Naive B cell (primary cell): Measurements from ENCODE around the gene HNRNPC. TPM values are rescaled to one million over a fixed set of nuclear protein-coding genes. Genes with fewer than 3 reads are reported as not detected.
A peak's percentile ranks its signal among the peaks of the same experiment; 100 is the strongest.

ENCODE experiments used
- ATAC-seq, 2 donors: fragments of 150-1000 bp; cut with Tn5 transposase; 2 replicates each; pipeline ENCODE4 v1.10.0; 2021; ENCODE audit warnings: low read depth in 2 of 2, mild to moderate bottlenecking in 2 of 2, moderate library complexity in 2 of 2
- DNase-seq: peaks from one replicate; pipeline ENCODE4 v3.0.0; 2022
- H3K27ac Mint-ChIP-seq, 6 donors: one replicate each; pipeline ENCODE4 v1.8.0; 2020 to 2022; ENCODE audit warnings: mild to moderate bottlenecking in 6 of 6, mixed read lengths in 6 of 6, moderate library complexity in 5 of 6, inconsistent platforms in 2 of 6
- H3K27me3 Mint-ChIP-seq, 3 donors: one replicate each; pipeline ENCODE4 v1.8.0; 2021 to 2022; ENCODE audit warnings: mixed read lengths in 3 of 3, mild to moderate bottlenecking in 1 of 3
- H3K36me3 Mint-ChIP-seq, 2 donors: one replicate each; pipeline ENCODE4 v1.8.0; 2020 to 2022; ENCODE audit warnings: mixed read lengths in 2 of 2, inconsistent platforms in 1 of 2, mild to moderate bottlenecking in 1 of 2
- H3K4me1 Mint-ChIP-seq, 3 donors: one replicate each; pipeline ENCODE4 v1.8.0; 2020 to 2022; ENCODE audit warnings: mixed read lengths in 3 of 3, inconsistent platforms in 1 of 3, mild to moderate bottlenecking in 1 of 3, moderate library complexity in 1 of 3
- H3K4me3 Mint-ChIP-seq, 8 donors: one replicate each; pipeline ENCODE4 v1.8.0; 2020 to 2022; ENCODE audit warnings: mild to moderate bottlenecking in 8 of 8, mixed read lengths in 8 of 8, moderate library complexity in 8 of 8, inconsistent platforms in 2 of 8
- H3K9me3 Mint-ChIP-seq, 7 donors: one replicate each; pipeline ENCODE4 v1.8.0; 2020 to 2022; ENCODE audit warnings: mixed read lengths in 7 of 7, mild to moderate bottlenecking in 5 of 7, inconsistent platforms in 2 of 7, moderate library complexity in 1 of 7
- polyA plus RNA-seq, 6 donors: library from polyadenylated mRNA; unstranded; fragments of 300-500 nt; fragmentation: Illumina TruSeq; gene quantifications; one replicate each; pipeline ENCODE4 v1.2.3, GENCODE V29; 2021; ENCODE audit warnings: low read depth in 6 of 6

The HNRNPC gene
- polyA plus RNA-seq, 6 donors from 2014 or later = 797 to 1,243 (median 873) TPM

DNA sequence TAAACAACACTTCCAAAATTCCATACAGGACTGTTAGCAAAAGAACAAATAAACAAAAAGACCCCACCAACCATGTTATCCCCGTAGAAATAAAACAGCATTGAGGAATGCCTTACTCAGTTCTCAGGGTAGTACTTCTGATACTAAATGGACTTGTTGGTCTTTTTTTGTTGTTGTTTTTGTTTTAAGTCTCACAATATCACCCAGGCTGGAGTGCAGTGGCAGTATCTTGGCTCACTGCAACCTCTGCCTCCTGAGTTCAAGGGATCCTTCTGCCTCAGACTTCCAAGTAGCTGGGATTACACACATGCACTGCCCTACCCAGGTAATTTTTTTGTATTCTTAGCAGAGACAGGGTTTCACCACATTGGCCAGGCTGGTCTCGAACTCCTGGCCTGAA is 17.1 kb downstream of the HNRNPC start:
- Mint-ChIP-seq H3K36me3 (peaks cover 0 to 16% of the 10 kb centered on the region in 2 donors), H3K4me3 (no peak overlapping the region), H3K9me3 (no peaks in the 10 kb centered on the region)

DNA sequence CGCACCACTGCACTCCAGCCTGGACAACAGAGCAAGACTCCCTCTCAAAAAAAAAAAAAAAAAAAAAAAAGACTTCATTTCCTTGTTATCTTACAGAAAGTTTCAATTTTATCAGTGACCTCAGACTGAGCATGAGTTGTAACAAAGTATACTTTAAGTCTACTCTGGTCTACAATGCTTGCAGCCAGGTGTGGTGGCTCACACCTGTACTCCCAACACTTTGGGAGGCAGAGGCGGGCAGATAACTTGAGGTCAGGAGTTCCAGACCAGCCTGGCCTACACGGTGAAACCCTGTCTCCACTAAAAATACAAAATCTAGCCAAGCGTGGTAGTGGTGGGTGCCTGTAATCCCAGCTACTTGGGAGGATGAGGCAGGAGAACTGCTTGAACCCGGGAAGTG is 18.0 kb downstream of the HNRNPC start:
- H3K4me3 Mint-ChIP-seq = no peak overlapping the region
- no peak for DNase-seq
- peak overlapping the region in 2 of 6 donors; percentile 4 to 52 for H3K27ac Mint-ChIP-seq
- H3K9me3 Mint-ChIP-seq = no peaks in the 10 kb centered on the region
- H3K4me1 Mint-ChIP-seq = peaks cover 17 to 42% (median 19%) of the 10 kb centered on the region in 3 donors
- H3K36me3 Mint-ChIP-seq = peaks cover 0 to 13% of the 10 kb centered on the region in 2 donors
- ATAC-seq = no peak
- no peaks in the 10 kb centered on the region for H3K27me3 Mint-ChIP-seq

More for the DNA sequence above, 17.1 kb downstream of the HNRNPC start:
- H3K27me3 Mint-ChIP-seq = no peaks in the 10 kb centered on the region
- ATAC-seq = no peak
- peak overlapping the region in 2 of 6 donors; percentile 4 to 74 for H3K27ac Mint-ChIP-seq
- no peak for DNase-seq
- H3K4me1 Mint-ChIP-seq = peaks cover 21 to 52% (median 26%) of the 10 kb centered on the region in 3 donors

DNA sequence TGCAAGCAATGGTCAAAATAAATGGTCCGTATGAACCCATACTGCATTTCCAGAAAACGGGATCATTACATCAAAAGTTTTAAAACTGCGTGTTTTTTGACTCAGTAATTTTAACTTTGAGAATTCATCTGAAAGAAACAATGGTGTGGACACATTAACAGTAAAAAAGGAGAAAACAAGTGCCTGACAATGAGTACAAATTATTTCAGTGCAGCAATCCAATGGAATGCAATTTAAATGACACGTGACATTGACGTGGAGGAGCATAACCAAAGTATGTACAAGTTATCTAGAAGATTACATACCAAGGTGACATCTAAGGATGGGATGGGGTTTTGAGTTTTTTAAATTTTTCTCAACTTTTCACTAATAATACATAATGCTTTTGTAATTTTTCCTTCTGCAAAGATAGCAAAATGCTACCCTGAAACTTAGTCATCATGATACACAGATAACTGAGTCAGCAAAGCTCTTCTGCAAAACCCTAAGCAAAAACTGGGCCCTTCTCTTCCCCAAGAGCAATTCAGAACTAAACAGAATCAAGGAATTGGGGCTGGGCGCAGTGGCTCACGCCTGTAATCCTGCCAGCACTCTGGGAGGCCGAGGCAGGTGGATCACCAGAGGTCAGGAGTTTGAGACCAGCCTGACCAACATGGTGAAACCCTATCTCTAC is 20.4 kb downstream of the HNRNPC start:
- H3K36me3 Mint-ChIP-seq = peaks cover 0 to 20% of the 10 kb centered on the region in 2 donors
- ATAC-seq (no peak), DNase-seq (no peak)
- H3K27me3 Mint-ChIP-seq = no peaks in the 10 kb centered on the region
- H3K4me1 Mint-ChIP-seq = peaks cover 6 to 31% (median 11%) of the 10 kb centered on the region in 3 donors
- H3K4me3 Mint-ChIP-seq = no peak overlapping the region
- no peaks in the 10 kb centered on the region for H3K9me3 Mint-ChIP-seq
- H3K27ac Mint-ChIP-seq = peak overlapping the region in 1 of 6 donors; percentile 16

DNA sequence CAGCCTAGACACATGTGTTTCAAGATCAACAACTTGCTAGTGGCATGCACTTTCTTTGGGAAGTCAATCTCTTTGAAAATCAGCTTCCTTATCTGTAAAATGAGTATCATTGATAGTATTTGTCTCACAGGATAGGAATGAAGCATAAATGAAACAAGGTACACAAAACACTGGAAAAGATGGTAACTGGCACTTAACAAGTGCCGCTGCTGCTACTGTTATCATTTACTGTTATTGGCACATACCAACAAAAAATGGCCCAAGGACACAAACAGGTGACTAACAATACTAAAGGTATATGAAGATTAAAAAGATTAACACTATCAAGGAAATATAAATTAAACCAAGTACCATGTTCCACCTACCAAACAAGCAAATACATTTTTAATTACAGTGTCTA is 20.9 kb downstream of the HNRNPC start:
- Mint-ChIP-seq H3K4me3 (peak overlapping the region in 1 of 8 donors; percentile 32), H3K27ac (peak overlapping the region in 2 of 6 donors; percentile 16 to 18)

DNA sequence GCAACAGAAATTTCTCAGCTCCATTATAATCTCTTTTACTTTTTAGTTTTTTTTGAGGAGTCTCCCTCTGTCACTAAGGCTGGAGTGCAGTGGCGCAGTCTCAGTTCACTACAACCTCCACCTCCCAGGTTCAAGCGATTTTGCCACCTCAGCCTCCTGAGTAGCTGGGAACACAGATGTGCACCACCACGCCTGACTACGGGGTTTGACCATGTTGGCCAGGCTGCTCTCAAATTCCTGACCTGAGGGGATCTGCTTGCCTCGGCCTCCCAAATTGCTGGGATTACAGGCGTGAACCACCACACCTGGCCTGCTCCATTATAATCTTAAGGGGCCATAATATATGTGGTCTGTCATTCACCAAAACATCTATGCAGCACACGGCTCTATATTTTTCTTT is 23.4 kb downstream of the HNRNPC start:
- Mint-ChIP-seq H3K27me3 (no peaks in the 10 kb centered on the region), H3K4me3 (no peak overlapping the region), H3K9me3 (no peaks in the 10 kb centered on the region), H3K36me3 (peaks cover 0 to 20% of the 10 kb centered on the region in 2 donors), H3K4me1 (peaks cover 7 to 20% (median 19%) of the 10 kb centered on the region in 3 donors), H3K27ac (peak overlapping the region in 3 of 6 donors; percentile 9 to 90 (median 56))
- ATAC-seq (no peak), DNase-seq (no peak)

More for the DNA sequence above, 20.9 kb downstream of the HNRNPC start:
- Mint-ChIP-seq H3K27me3 (no peaks in the 10 kb centered on the region), H3K4me1 (peaks cover 6 to 28% (median 11%) of the 10 kb centered on the region in 3 donors), H3K9me3 (no peaks in the 10 kb centered on the region), H3K36me3 (peaks cover 0 to 20% of the 10 kb centered on the region in 2 donors)
- ATAC-seq (no peak), DNase-seq (no peak)

DNA sequence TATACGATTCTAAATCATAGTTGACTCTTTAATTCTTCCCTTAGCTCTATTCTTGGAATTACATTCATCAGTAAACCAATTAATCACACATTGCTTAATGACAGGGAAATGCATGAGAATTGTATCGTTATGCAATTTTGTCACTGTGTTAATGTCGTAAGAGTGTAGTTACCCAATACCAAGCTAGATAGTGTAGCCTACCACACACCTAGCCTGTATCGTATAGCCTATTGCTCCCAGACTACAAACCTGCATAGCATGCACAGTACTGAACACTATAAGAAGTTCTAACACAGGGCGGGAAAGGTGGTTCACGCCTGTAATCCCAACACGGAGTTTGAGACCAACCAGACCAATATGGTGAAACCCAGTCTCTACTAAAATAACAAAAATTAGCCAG is 24.7 kb downstream of the HNRNPC start:
- Mint-ChIP-seq H3K27me3 (no peaks in the 10 kb centered on the region), H3K36me3 (peaks cover 0 to 8% of the 10 kb centered on the region in 2 donors), H3K27ac (peak overlapping the region in 2 of 6 donors; percentile 15 to 84), H3K4me1 (peaks cover 7 to 24% (median 22%) of the 10 kb centered on the region in 3 donors), H3K9me3 (no peaks in the 10 kb centered on the region), H3K4me3 (no peak overlapping the region)
- DNase-seq (no peak), ATAC-seq (no peak)

DNA sequence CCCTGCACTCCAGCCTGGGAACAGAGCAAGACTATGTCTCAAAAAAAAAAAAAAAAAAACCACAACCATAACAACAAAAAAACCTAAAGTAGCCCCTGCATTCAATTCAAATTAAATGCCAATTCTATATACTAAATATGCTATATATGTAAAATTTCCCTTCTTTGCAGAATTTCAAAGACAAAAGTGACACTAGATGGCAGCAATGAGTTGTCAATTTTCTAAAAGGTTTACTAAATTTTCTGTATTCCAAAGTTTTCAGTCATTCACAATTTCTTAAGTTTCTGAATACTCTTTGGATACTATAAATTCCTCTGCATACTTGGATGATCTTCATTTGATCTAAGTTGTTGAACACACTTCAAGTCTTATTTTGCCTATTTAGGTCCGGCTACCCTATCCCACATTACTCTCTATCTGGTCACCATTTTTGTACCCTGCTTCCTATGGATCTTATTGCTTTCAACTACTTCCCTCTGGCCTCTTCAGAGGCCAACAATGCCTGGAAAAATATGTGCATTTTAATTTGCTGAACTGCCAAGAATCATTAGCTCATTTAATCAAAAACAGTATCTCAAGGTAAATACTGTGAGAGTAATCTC is 27.9 kb downstream of the HNRNPC start:
- Mint-ChIP-seq H3K9me3 (no peaks in the 10 kb centered on the region), H3K4me3 (peak overlapping the region in 1 of 8 donors; percentile 1), H3K4me1 (peaks cover 15 to 33% (median 31%) of the 10 kb centered on the region in 3 donors), H3K27me3 (no peaks in the 10 kb centered on the region), H3K36me3 (peaks cover 0 to 7% of the 10 kb centered on the region in 2 donors), H3K27ac (peak overlapping the region in 2 of 6 donors; percentile 57 to 62)
- DNase-seq = peak; percentile 14
- no peak for ATAC-seq

DNA sequence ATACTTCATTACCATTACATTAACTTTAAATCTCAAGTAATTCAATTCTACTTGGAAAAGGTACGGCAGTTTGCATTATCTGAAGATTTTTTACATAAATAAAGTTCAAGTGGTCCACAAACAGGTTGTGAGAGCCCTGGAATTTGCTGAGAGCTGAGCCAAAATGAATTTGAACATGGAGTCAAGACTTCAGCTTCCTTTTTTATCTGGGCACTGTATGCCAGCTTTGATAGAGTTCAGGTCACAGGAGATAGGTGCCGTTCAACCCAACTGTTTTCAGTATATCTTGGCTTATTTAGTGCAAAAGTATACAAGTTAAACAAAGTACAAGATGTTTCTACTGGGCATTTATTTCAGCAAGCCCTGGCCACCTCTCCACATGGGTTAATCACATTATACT is 28.8 kb downstream of the HNRNPC start:
- peak overlapping the region in 1 of 6 donors; percentile 62 for H3K27ac Mint-ChIP-seq

DNA sequence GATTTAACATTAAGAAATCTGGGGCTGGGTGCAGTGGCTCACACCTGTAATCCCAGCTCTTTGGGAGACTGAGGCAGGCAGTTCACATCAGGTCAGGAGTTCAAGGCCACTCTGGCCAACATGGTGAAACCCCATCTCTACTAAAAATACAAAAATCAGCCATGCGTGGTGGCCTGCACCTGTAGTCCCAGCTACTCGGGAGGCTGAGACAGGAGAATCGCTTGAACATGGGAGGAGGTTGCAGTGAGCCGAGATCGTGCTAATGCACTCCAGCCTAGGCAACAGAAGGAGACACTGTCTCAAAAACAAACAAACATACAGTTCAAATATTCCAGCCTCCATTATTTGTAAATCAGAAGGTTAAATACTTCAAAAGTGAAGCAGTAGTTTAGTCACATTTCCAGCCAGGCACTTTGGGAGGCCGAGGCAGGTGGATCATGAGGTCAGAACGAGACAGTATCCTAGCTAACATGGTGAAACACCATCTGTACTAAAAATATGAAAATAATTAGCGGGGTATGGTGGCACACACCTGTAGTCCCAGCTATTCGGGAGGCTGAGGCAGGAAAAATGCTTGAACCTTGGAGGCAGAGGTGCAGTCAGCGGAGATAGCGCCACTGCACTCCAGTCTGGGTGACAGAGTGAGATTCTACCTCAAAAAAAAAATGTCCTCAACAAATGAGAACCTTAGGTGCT is 30.3 kb downstream of the HNRNPC start:
- no peak for ATAC-seq
- Mint-ChIP-seq H3K27ac (peak overlapping the region in 5 of 6 donors; percentile 22 to 75 (median 47)), H3K4me3 (no peak overlapping the region), H3K4me1 (peaks cover 25 to 40% (median 33%) of the 10 kb centered on the region in 3 donors), H3K9me3 (no peaks in the 10 kb centered on the region), H3K27me3 (no peaks in the 10 kb centered on the region), H3K36me3 (peaks cover 0 to 7% of the 10 kb centered on the region in 2 donors)
- DNase-seq = no peak

More for the DNA sequence above, 28.8 kb downstream of the HNRNPC start:
- DNase-seq (no peak), ATAC-seq (no peak)
- H3K4me1 Mint-ChIP-seq = peaks cover 16 to 33% (median 27%) of the 10 kb centered on the region in 3 donors
- H3K9me3 Mint-ChIP-seq = no peaks in the 10 kb centered on the region
- H3K36me3 Mint-ChIP-seq = peaks cover 0 to 7% of the 10 kb centered on the region in 2 donors
- H3K27me3 Mint-ChIP-seq = no peaks in the 10 kb centered on the region
- H3K4me3 Mint-ChIP-seq = no peak overlapping the region

DNA sequence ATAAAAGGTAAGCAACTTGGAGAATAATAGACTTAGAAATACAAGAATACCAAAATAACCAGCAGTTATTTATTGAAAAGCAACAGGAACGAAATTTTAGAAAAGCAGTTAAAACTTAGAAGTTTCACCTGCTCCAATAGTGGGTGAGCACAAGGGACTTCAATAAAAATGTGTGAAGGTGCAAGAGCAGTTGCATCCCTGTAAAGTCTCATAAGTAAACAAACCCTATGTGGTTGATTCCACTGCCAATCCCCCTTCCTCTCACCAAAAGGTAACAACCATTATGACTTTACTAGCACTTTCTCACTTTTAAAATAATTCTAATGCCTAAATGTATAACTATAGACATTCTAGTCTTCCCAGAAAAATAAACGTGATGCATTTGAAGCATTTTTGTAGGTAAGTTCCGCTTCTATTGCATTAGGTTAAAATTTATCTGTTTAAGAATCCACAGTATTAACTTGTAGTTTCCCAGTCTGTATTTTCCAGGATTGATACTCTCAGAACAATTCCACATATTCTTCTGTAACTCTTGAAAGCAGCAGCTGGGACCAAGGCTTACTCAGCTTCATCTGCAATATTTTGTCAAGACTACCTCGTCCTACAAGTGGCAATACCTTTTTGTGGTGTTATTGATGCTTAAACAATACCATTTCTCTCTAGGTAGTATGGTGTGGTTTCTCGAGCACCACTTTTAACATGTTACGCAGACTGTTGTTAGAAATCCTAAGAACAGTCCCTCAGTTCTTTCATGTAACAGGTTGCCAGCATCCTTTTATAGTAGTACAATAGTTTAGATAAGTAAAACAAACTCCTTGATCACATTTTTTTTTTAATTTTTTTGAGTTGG is 32.1 kb downstream of the HNRNPC start:
- Mint-ChIP-seq H3K9me3 (no peaks in the 10 kb centered on the region), H3K27ac (peak overlapping the region in 3 of 6 donors; percentile 4 to 75 (median 11)), H3K27me3 (no peaks in the 10 kb centered on the region), H3K4me1 (peaks cover 25 to 41% (median 38%) of the 10 kb centered on the region in 3 donors), H3K4me3 (no peak overlapping the region), H3K36me3 (peaks cover 0 to 11% of the 10 kb centered on the region in 2 donors)
- ATAC-seq = no peak
- DNase-seq = no peak

DNA sequence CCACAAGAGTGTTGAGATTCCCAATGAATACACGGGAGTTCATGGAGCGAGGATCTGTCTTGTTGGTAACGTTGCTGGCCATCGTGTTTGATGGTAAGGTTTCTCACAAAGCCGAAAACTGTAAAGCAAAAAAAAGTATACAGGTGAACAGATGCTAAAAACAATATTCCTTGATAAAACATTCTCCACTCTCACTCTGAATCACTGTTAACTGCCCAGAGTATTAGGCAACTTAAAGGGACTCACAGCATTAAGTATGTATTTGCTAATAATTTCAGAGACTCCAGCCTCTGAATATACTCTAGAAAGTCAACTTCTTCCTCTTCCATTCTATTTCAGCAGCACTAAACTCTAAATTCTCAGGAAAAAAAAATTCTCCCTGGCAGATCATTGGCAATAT is 35.1 kb downstream of the HNRNPC start:
- Mint-ChIP-seq H3K27ac (peak overlapping the region in 3 of 6 donors; percentile 27 to 63 (median 58)), H3K36me3 (peaks cover 9 to 31% of the 10 kb centered on the region in 2 donors), H3K4me1 (peaks cover 30 to 43% (median 36%) of the 10 kb centered on the region in 3 donors), H3K4me3 (no peak overlapping the region), H3K9me3 (no peaks in the 10 kb centered on the region), H3K27me3 (no peaks in the 10 kb centered on the region)
- ATAC-seq (no peak), DNase-seq (no peak)

DNA sequence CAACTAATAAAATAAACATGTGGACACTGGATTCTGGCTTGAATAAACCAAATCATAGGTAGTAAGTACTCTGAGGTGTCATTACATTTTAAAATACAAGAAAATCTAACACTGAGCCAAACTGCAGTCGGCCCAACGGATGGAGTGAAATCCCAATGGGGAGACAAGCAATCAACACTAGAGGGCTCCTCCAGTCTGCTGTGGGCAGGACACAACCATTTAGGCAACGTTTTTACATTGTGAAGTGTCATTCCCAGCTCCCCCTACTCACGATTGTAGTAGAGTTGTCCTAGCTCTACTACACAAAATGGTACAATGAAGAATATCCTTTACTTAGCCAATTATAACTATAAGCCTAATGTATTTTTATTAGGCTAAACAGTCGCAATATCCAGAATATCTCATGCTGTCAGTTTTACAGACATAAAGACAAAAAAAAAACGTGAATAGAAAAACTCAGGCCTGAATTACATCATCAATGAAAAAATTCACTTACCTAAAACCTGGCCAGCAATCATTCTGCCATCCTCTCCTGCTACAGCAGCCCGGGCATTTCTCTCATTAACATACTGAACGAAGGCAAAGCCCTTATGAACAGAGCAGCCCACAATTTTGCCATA is 35.7 kb downstream of the HNRNPC start:
- no peaks in the 10 kb centered on the region for H3K9me3 Mint-ChIP-seq
- H3K27me3 Mint-ChIP-seq = no peaks in the 10 kb centered on the region
- H3K27ac Mint-ChIP-seq = peak overlapping the region in 1 of 6 donors; percentile 27
- DNase-seq (no peak), ATAC-seq (no peak)
- no peak overlapping the region for H3K4me3 Mint-ChIP-seq
- peaks cover 30 to 42% (median 32%) of the 10 kb centered on the region in 3 donors for H3K4me1 Mint-ChIP-seq
- H3K36me3 Mint-ChIP-seq = peaks cover 9 to 31% of the 10 kb centered on the region in 2 donors
